Activated B cell treated with CpG ODN at 0.5 μM for 24 hours (primary cell): ENCODE data around the gene NMT1. TPM values are rescaled to one million over a fixed set of nuclear protein-coding genes. Genes with fewer than 3 reads are reported as not detected.
"Not testable (repeated sequence)": the region's sequence is repeated elsewhere in the genome, so short reads cannot be mapped to it uniquely, and the experiment has no call there.

Experiments
- ATAC-seq: fragments of 200-7000 bp; cut with Tn5 transposase; one replicate; pipeline ENCODE4 v1.10.0; 2021; ENCODE audit warnings: low read depth, mild to moderate bottlenecking, moderate library complexity
- CTCF ChIA-PET: fragments of 350-600 bp; sonication (Branson Sonifier 250); formaldehyde crosslinking; loops from one replicate; lab custom pipeline; 2021; ENCODE audit warnings: antibody characterized with exemption; lab: Charles Lee
- POLR2A ChIA-PET: fragments of 350-600 bp; sonication (Branson Sonifier 250); formaldehyde crosslinking; loops from one replicate; lab custom pipeline; 2021; ENCODE audit warnings: antibody characterized with exemption; lab: Charles Lee
- DNase-seq: peaks from one replicate; pipeline ENCODE4 v3.0.0; 2022
- H3K27ac Mint-ChIP-seq: one replicate; pipeline ENCODE4 v1.8.0; 2020; ENCODE audit warnings: mixed read lengths
- H3K27me3 Mint-ChIP-seq: one replicate; pipeline ENCODE4 v1.8.0; 2021; ENCODE audit warnings: mixed read lengths
- H3K36me3 Mint-ChIP-seq: one replicate; pipeline ENCODE4 v1.8.0; 2021; ENCODE audit warnings: low read depth, mixed read lengths
- H3K4me1 Mint-ChIP-seq: one replicate; pipeline ENCODE4 v1.8.0; 2021; ENCODE audit warnings: mixed read lengths
- H3K4me3 Mint-ChIP-seq: one replicate; pipeline ENCODE4 v1.8.0; 2020; ENCODE audit warnings: mild to moderate bottlenecking, mixed read lengths
- H3K9me3 Mint-ChIP-seq: one replicate; pipeline ENCODE4 v1.8.0; 2020; ENCODE audit warnings: mixed read lengths
- intact Hi-C: fragments of 100-400 bp; cut with micrococcal nuclease; formaldehyde crosslinking; loops from one replicate; pipeline ENCODE4 v1.15.1; 2024
- total RNA-seq: library from RNA; stranded (reverse); gene quantifications from 2 replicates; pipeline ENCODE4 v1.2.3, GENCODE V29; 2022
- TF ChIP-seq, protein P1 (sequence below): fragments of 200-600 bp; IDR thresholded peaks from one replicate; pipeline ENCODE4 v1.8.0; 2022; ENCODE audit warnings: antibody characterized with exemption, mild to moderate bottlenecking

NMT1 gene
- total RNA-seq, 1 donor from 2014 or later = 154 TPM

- no peaks in the 10 kb centered on the region for H3K9me3 Mint-ChIP-seq
- DNase-seq = no peak
- no peak overlapping the region for H3K4me3 Mint-ChIP-seq
- H3K36me3 Mint-ChIP-seq = no peaks in the 10 kb centered on the region
- H3K4me1 Mint-ChIP-seq = peaks cover 1% of the 10 kb centered on the region
- TF ChIP-seq, protein P1, sequence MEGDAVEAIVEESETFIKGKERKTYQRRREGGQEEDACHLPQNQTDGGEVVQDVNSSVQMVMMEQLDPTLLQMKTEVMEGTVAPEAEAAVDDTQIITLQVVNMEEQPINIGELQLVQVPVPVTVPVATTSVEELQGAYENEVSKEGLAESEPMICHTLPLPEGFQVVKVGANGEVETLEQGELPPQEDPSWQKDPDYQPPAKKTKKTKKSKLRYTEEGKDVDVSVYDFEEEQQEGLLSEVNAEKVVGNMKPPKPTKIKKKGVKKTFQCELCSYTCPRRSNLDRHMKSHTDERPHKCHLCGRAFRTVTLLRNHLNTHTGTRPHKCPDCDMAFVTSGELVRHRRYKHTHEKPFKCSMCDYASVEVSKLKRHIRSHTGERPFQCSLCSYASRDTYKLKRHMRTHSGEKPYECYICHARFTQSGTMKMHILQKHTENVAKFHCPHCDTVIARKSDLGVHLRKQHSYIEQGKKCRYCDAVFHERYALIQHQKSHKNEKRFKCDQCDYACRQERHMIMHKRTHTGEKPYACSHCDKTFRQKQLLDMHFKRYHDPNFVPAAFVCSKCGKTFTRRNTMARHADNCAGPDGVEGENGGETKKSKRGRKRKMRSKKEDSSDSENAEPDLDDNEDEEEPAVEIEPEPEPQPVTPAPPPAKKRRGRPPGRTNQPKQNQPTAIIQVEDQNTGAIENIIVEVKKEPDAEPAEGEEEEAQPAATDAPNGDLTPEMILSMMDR = no peak
- CTCF ChIA-PET = no interaction called here
- ATAC-seq = no peak
- H3K27ac Mint-ChIP-seq = no peak overlapping the region
- intact Hi-C loops = no loop called here
- POLR2A ChIA-PET = no interaction called here
- H3K27me3 Mint-ChIP-seq = peaks cover 9% of the 10 kb centered on the region
Observed at GRCh38 chr17:45121055-45121454, 59.9 kb downstream of the NMT1 start.

GRCh38 chr17:45123076-45123770 is 62.1 kb downstream of the NMT1 start:
- peaks cover 9% of the 10 kb centered on the region for H3K27me3 Mint-ChIP-seq
- CTCF ChIA-PET = no interaction called here
- H3K9me3 Mint-ChIP-seq = no peaks in the 10 kb centered on the region
- ATAC-seq (no peak), DNase-seq (no peak)
- H3K4me3 Mint-ChIP-seq = no peak overlapping the region
- H3K36me3 Mint-ChIP-seq = no peaks in the 10 kb centered on the region
- intact Hi-C loops = no loop called here
- TF ChIP-seq, protein P1 = no peak
- H3K27ac Mint-ChIP-seq = no peak overlapping the region
- peaks cover 1% of the 10 kb centered on the region for H3K4me1 Mint-ChIP-seq
- POLR2A ChIA-PET = no interaction called here

GRCh38 chr17:45123930-45124796 is 63.0 kb downstream of the NMT1 start:
- H3K4me3 Mint-ChIP-seq = no peak overlapping the region
- ATAC-seq = peak; percentile 85
- peaks cover 1% of the 10 kb centered on the region for H3K4me1 Mint-ChIP-seq
- peaks cover 9% of the 10 kb centered on the region for H3K27me3 Mint-ChIP-seq
- ChIA-PET CTCF (no interaction called here), POLR2A (no interaction called here)
- no peaks in the 10 kb centered on the region for H3K9me3 Mint-ChIP-seq
- no peak overlapping the region for H3K27ac Mint-ChIP-seq
- no peaks in the 10 kb centered on the region for H3K36me3 Mint-ChIP-seq
- intact Hi-C loops = no loop called here
- DNase-seq = no peak
- TF ChIP-seq, protein P1 = no peak

DNA sequence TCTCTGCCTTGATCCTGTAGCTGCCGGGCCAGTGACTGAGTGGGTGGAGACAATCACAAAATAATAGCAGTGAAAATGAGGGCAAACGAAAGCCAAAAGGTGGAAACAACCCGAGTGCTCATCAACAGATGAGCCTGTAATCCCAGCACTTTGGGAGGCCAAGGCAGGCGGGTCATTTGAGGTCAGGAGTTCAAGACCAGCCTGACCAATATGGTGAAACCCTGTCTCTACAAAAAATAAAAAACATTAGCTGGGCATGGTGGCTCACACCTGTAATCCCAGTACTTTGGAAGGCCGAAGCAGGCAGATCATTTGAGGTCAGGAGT is 63.6 kb downstream of the NMT1 start:
- DNase-seq, H3K4me1 Mint-ChIP-seq, intact Hi-C loops, H3K36me3 Mint-ChIP-seq, H3K27ac Mint-ChIP-seq, CTCF ChIA-PET, ATAC-seq, POLR2A ChIA-PET, H3K27me3 Mint-ChIP-seq, H3K4me3 Mint-ChIP-seq, H3K9me3 Mint-ChIP-seq: not testable (repeated sequence)

DNA sequence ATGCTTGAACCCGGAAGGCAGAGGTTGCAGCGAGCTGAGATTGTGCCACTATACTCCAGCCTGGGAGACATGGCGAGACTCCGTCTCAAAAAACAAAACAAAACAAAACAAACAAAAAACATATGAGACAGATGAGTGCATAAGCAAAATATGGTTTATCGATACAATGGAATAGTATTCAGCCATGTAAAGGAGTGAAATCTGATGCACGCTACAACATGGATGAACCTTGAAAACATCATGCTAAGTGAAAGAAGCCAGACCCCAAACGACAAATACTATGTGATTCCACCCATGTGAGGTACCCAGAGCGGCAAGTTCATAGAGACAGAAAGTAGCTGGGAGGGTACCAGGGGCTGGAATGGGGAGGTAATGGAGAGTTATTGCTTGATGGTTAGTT is 64.4 kb downstream of the NMT1 start:
- TF ChIP-seq, protein P1 = no peak
- Mint-ChIP-seq H3K36me3 (no peaks in the 10 kb centered on the region), H3K4me3 (no peak overlapping the region), H3K27ac (no peak overlapping the region), H3K9me3 (no peaks in the 10 kb centered on the region), H3K27me3 (peaks cover 5% of the 10 kb centered on the region), H3K4me1 (peaks cover 1% of the 10 kb centered on the region)
- ChIA-PET CTCF (interaction anchor here (1.5 kb wide), 1 partner anchor 26 kb away, joined by 4 read pairs; no protein-coding TSS in a partner anchor), POLR2A (no interaction called here)
- no peak for DNase-seq
- no peak for ATAC-seq
- intact Hi-C loops = no loop called here
